Esophagus squamous epithelium (tissue), 4 donors: Measurements from ENCODE around the gene RAPGEF1.

Experiments used
- POLR2A ChIP-seq, 4 donors: fragments of 450-650 bp; IDR thresholded peaks; one replicate each; pipeline ENCODE4 v1.6.1; 2017; ENCODE audit warnings: antibody characterized with exemption in 4 of 4, mild to moderate bottlenecking in 4 of 4, moderate library complexity in 3 of 4
- TF ChIP-seq, protein P1 (sequence below), 6 experiments: fragments of 450-650 bp in 4 of 6; fragments of 200-600 bp in 2 of 6; sonication (generic) in 2 of 6; IDR thresholded peaks; one replicate each; pipeline ENCODE4 v1.5.1; 2016 to 2019; ENCODE audit warnings: antibody characterized with exemption in 6 of 6, mild to moderate bottlenecking in 4 of 6, moderate library complexity in 4 of 6

DNA sequence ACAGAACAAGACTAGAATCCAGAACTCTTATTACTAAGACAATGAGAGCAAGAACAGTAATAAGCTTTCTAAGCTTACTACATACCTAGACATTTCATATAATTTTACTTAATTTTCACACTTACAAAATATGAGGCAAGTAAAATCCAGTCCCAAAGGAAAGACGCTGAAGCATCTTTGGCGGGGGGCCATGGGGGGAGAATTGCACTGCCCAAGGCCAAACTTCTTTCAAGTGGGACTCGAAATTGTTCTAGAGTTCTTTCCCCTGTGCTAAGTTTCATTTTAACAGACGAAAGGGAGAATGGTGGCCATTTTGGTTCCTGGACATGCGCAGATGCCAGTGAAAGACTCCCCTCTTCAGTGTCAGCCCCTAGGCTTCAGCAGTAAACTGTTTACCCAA, 122.3 kb downstream of the RAPGEF1 start:
- no peak for TF ChIP-seq POLR2A (IDR thresholded peaks at IDR 0.05)
- TF ChIP-seq, protein P1, sequence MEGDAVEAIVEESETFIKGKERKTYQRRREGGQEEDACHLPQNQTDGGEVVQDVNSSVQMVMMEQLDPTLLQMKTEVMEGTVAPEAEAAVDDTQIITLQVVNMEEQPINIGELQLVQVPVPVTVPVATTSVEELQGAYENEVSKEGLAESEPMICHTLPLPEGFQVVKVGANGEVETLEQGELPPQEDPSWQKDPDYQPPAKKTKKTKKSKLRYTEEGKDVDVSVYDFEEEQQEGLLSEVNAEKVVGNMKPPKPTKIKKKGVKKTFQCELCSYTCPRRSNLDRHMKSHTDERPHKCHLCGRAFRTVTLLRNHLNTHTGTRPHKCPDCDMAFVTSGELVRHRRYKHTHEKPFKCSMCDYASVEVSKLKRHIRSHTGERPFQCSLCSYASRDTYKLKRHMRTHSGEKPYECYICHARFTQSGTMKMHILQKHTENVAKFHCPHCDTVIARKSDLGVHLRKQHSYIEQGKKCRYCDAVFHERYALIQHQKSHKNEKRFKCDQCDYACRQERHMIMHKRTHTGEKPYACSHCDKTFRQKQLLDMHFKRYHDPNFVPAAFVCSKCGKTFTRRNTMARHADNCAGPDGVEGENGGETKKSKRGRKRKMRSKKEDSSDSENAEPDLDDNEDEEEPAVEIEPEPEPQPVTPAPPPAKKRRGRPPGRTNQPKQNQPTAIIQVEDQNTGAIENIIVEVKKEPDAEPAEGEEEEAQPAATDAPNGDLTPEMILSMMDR (IDR thresholded peaks at IDR 0.05), result no peak
